SHP77 (cell line): Measurements from ENCODE around the gene PHEX.

Source experiments
- DNase-seq, 2 experiments: peaks; one replicate each; lab custom pipeline; 2025; lab: John Stamatoyannopoulos, UW

PHEX gene

DNA sequence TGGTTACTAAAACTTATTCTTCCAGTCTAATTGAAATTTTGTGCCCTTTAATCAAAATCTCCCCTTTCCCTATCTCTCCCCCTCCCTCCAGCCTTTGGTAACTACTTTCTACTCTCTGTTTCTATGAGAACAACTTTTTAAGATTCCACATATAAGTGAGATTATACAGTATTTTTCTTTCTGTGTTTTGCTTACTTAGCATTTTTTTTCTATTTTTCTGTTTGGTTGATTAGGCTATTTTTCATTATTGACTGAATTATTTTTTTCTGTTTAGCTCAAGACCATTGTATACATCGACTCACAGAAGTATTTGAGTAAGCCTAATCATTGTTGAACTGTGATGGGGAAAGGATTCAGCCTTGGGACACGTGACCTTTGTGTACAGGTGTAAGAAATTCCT lies 116.4 kb downstream of the PHEX start:
- DNase-seq: no peak

DNA sequence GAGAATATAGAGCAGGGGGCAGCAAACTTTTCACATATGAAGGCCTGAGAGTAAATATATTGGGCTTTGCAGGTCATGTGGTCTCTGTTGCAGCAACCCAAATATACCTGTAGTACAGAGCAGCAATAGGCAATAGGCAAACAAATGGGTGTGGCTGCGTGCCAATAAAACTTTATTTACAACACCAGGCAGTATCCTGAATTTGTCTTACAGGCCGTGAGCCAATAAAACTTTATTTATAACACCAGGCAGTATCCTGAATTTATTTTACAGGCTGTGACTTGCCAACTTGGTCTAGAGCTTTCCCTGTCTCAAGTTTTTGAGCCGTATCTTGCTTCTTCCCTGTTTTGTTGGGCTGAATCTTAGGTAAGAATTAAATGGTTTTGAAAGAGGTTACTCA lies 118.2 kb downstream of the PHEX start:
- no peak for DNase-seq

DNA sequence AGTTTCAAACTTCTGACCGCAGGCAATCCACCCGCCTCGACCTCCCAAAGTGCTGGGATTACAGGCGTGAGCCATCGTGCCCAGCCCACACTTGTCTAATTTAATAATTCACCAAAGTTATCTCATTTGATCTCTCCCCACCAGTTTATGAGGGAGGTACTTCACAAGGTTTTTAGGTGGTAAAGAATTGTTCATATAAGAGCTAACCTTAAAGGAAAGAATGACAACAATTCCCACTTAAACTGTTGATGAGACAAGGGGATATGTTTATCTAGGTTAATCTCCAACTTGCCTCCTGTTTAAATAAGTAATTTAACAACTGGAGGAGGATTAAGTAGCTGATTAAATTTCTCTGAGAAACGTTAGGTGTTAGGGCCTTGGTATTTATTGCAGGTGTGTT lies 123.0 kb downstream of the PHEX start:
- no peak for DNase-seq

DNA sequence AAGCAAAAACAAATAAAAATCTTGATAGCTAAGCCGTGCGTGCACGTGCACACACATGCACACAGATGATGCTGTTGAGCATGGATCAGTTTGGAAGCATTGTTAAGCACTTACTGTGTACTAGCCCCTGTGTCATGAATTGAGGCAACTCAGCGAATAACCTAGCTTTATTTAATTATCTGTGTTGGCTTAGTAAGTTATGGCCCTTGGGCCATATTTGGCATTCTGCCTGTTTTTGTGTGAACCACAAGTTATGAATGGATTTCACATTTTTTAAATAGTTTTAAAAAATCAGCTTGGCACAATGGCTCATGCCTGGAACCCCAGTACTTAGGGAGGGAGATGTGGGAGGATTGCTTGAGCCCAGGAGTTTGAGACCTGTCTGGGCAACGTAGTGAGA lies 126.9 kb downstream of the PHEX start:
- no peak for DNase-seq

DNA sequence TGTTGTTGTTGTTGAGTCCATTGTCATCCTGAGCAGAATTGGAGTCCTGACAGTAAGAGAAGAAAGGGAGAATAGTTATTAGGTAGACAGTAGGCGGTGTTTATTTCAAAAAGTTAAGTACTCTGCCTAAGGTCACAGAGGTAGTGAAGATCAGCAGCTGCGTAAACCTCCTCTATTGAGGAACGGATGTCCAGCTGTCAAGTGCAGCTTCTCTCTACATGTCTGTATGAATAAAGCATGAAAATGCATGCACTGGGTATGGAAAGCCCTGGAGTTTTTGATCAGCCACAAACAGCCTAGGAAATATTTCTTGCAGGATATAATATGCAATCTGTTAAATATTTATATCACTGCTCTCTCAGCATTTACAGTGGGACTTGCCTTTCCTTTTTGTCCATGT lies 131.2 kb downstream of the PHEX start:
- DNase-seq: peak in 1 of 2 experiments; percentile 55

DNA sequence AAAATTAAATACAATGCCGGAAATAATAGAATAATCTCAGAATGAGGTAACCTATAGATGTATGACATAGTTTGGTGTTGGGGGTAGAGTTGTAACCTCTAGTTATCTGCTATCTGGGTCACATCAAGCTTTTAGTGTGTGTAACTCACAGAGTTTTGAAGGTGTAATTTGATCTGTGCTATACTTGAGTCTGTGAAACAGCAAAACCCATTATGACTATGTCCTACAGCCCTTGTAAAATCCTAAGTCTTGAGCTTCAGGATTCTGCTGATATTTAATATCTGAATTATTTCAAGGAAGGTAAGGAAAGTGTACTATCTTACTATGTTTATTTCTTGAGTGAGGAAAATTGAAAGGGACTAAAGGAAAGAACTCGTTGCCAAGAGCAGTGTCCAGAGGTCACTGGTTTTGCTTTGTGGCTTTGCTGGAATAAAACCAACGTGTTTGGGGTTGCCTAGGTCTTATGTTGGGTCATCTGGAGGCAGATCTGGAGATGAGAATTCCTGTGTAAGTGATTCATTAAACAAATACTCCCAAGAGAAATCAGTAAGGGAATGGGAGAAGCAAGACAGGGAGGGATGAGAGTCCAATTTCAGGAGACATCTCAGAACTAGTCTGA lies 132.8 kb downstream of the PHEX start:
- no peak for DNase-seq

DNA sequence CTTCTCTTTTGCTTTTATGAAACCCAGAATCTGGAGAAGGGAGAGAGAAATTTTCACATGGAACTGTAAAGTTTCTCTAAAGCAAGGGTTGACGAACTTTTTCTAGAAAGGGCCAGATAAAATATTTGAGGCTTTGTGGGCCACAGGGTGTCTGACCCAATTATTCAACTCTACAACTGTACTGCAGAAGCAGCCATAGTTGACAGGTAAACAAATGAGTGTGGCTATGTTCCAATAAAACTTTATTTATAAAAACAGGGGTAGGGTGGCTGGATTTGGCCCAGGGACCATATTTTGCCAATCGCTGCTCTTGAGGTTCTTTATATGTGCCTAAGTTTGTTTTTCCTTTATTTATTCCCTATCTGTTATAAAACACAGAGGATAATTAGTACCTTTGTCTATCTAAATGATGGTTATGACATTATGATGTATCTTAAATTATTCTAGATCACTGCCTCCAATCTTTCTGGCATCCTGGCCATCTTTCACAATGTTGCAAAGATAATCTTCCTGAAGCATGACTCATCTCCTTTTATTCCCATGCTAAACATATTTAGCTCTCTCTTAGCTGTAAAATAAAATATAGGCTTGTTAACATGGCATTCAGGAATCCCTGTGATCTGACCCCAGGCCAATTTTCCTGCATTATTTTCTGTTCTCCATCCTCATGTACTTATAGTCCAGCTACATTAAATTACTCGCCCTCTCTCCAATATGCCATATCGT lies 133.8 kb downstream of the PHEX start:
- no peak for DNase-seq

DNA sequence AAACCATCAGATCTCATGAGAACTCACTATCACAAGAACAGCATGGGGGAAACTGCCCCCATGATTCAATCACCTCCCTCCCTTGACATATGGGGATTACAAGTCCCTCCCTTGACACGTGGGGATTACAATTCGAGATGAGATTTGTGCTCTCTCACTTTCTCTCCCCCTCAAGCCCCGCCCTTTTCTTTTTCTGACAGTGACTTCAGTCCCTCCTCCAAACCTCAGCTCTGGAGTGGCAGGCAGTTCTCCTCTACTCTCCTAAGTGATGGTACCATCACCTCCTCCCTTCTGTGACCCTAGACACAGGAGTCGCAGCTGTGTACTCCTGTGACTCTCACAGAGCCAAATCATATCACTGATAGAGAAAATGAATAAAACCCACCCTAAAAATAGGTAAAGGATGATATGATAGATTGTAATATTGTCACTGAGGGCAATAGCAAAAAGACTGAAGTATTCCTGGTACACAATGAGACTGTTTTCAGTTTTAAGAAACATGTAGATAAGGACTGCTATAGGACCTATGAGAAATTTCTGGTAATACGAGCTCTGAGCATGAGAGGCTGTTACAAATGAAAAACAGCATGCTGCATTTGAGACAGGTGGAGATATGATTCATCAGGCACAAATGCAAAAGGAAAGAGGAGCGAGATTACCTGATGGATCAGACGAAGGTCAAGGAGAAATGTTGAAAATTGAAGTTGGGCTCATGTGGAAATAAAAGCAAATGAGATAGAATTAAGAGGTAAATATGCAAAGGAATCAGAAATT lies 139.3 kb downstream of the PHEX start:
- DNase-seq: no peak

DNA sequence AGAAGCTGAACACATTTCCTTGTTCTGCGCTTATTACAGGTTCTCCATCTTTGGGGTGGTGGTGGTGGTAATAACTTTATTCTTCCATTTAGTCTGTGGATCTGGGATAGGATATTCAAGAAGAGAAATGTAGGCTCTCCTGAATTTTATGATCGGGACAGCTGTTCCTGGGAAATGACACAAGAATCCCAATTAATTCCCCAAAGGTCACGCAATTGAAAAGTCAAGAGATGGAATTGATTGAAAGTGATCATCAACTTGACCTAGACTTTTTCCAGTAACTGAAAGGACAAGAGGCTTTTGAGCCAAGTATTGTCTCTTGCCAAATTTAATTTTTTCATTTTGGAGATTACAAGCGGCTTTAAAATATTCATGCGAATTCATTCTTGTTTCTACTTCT lies 141.8 kb downstream of the PHEX start:
- DNase-seq: no peak

DNA sequence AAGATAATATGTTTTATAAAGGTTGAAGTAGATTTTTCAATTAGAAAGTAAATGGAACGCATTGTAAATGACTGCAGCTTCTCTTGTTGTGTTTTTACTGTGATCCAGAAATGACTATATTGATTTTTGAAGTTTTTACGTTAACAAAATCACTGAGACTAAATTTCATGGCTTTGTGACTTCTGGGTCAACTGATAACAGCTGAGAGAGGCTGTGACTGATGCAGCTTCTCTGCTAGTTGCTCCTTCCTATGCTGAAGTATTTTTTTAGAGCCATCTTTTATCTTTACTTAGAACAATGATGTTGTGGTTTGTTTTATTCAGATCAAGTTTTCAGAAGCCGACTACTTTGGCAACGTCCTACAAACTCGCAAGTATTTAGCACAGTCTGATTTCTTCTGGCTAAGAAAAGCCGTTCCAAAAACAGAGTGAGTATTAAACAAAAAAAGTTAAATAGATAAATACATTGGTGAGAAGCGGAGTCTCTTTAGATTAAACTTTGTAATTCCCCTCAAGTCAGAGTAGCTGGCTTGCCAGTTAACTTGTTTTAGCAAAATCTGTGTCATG lies 145.9 kb downstream of the PHEX start:
- DNase-seq: no peak

DNA sequence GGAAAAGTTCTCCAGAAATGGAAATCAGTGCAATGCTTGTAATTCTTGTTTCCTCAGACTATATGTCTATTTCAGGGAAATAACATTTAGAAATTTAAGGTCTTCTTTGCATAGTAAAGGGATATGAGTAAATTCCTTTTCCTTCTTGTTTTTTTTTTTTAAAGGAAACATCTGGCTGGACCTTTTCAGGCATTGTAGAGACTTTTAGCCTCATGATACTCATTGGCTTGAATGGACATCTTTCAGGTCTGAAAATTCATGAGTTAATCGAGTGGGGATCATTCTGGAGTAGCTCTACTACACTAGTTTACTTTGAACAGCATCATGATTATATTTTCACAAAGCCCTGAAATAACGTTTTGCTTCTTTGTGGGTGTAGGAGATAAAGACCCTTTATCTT lies 152.0 kb downstream of the PHEX start:
- DNase-seq: no peak

DNA sequence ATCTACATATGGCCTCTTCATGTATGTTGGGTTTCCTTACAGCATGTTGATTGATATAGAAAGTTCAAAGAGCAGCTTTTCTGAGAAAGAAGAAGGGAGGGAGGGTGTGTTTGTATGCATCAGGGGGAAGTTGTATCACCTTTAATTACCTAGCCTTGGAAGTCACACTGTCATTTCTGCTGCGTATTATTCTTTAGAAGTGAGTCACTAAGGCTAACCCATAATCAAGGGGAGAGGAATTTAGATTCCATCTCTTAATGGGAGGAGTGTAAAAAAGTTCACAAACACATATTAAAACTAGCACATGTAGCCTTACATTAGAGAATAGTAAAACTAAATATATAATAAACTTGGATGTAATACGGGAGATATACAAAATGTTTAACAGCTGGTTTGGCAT lies 154.0 kb downstream of the PHEX start:
- DNase-seq: no peak

DNA sequence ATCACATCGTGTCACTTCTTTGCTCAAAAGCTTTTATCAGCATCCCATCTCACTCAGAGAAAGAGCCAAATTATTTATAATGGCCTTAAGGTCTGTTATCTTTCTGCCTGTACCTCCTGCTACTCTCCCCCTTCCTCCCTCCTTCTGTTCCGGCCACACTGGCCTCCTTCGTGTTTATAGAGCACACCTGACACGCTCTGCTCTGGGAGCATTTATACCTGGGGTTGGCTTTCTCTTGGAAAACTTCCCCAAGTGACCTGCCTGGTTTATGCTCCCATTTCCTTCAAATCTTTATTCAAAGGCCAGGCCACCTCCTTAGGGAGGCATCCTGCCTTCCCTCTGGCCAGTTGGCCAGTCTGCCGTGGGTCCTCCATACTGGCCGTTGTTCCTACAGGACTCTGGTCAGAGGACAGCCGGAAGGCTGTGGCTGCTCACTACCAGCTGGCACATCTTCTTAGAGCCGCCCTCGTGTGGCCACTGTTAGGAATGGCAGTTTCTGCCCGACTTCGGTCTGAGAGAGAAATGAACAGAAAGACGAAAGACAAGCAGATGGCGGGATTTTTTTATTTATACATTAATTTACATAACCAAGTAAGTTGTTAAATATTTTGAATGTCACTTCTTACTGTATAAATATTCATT lies 160.4 kb downstream of the PHEX start:
- DNase-seq: peak; percentile 26 to 43

DNA sequence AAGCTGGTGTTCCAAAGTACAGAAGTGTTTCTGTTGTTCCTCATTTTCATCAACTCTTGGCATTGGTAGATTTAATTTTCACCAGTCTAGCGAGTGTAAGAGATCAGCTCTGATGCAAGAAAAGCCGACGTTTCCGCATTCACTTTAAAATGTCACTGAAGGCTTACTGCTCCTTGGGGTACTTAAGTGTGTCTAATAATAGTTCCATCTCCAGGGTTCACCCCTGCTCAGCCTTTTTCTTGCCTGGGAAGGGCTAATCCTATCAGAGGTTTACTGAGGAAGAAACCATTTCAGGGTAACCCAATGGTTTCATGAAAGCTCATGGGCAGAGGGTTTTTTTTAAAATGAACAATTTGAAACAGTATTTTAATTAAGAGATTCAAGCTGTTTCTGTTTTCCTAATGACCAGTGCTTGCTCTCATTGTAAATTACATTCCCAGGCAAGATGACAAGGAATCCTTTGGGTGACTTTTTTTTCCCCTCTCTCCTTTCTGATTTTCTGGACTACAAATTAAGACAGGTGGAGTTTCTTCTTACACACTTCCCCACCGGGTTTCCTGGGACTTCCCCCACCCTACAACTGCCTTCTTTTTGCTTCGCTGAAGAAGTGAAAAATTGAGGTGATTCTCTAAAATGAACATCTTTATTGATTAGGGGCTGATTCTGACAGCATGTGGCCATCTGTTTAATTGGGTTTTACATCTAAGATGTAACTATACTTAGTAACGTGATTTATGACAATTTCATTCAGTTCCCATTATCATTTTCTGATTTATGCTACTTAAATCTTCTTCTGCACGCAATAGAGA lies 161.9 kb downstream of the PHEX start:
- no peak for DNase-seq

DNA sequence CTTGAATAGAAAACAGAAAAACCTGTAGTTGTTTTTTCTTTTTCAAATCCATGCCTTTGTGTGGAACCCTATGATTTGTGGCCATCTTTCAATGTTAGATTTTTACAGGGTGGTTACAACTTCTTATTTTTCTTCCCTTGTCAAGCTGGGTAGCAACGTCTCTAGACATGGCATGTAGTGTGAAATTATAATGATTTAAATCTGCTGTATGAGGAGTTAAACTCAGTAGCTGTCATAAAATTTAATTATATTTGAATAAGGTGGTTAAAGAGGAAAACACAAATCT lies 162.5 kb downstream of the PHEX start:
- DNase-seq: no peak

DNA sequence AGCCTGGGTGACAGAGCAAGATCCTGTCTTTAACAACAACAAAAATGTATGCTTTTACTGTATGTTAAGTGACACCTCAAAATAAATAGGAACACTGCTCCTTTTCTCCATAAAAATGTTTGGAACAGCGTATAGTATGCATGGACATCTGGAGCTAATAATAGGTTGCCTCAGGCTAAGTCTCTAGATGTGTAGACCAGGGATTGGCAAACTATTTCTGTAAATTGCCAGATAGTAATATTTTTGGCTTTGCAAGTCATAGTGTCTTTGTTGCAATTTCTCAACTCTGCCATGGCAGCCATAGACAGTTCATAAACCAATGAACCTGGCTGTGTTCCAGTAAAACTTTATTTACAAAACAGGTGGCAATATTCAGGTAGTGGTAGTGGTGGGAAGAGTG lies 164.0 kb downstream of the PHEX start:
- DNase-seq: no peak

DNA sequence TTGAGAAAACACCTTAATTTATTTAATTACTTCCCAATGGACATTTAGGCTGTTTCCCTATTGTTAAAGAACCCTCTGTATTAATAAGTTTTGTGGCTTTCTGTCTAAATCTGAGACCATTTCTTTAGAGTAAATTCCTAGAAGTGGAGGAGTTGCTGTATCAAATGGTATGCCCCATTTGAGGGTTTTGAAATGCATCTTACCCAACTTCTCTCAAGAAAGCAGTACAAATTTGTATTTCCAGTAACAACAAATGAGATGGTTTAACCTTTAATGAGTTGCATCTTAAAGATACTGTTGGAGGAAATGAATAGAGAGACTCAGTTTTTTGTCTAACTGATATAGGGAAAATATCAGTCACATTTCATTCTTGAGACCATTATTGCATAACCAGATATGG lies 170.1 kb downstream of the PHEX start:
- no peak for DNase-seq

DNA sequence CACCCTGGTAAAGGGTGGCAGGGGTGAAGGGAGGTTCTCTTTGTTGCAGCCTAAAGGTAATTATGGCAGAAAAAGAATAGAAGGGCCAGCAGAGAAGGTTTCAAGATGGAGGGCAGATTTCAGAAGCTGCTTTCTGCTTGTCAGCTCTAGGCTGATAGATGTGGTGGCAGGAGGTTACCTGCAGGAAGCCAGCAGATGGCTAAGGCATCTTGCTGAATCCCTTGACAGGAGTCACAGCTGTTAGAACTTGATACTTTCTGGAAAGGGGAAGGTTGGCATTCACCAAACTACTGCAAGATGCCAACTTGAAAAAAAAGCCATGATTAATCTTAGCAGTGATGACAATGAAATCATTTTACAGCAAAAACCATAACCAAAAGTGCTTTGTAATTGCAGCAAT lies 171.1 kb downstream of the PHEX start:
- no peak for DNase-seq

DNA sequence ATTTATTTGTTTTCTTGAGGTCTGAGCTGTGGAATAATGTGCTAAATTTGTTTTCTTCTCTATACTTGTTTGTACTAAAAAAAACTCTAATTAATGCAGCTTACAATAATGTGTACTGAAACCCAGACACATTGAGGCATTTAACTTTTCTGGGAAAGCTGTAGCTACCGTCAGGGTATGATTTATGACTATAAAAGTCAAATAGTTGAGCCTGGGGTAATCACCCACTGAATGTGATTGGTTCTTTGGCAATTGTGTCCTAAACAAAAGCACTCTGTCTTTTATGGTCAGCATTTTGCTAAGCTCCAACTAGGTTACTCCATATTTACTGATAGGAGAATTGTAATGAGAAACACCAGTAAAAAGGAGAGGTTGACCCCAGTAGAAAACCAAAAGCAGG lies 174.7 kb downstream of the PHEX start:
- no peak for DNase-seq

DNA sequence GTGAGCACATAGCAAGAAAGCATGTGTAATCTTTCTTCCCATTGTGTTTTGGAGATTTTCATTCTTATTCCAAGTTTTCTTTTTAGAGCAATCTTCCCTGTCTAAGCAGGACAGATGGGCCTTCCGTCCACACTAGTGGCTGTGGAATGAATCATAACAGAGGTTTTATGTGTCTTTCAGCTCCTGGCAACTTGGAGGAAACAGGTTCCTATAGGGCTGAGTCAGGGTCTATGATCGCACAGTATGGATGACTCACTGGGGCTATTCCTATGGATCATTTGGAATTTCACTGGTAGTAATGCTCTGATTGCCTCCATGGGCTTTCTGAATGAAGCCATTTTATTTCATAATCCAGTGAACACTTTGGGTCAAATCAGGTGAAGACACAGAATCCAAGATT lies 188.8 kb downstream of the PHEX start:
- no peak for DNase-seq

DNA sequence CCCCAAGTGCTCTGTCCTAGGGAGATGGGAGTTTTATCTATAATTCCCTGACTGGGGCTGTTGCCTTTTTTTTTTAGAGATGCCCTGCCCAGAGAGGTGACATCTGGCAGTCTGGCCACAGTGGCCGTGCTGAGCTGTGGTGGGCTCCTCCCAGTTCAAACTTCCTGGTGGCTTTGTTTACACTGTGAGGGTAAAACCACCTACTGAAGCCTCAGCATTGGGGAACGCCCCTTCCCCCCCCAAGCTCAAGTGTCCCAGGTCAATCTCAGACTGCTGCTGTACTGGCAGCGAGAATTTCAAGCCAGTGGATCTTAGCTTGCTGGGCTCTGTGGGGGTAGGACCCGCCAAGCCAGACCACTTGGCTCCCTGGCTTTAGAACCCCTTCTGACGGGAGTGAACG lies 202.3 kb downstream of the PHEX start:
- no peak for DNase-seq

DNA sequence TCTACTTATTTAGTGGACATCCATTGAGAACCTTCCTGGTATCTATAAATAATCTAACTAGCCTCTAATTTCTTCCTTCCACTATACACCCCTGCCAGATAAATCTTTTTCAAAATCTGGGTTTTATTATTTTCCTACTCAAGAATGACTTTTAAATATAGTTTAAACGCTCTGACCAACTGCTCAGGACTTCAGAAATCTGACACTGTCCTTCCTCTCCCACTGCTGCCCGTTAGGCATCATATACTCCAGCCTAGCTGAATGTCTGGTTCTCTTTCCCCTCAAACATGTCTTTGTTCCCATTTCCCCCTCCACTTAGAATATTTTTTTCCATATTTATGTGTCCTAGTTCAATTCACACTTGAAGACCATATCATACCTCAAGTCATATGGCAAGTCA lies 205.4 kb downstream of the PHEX start:
- no peak for DNase-seq
